ENCODE measurements around the gene ZBTB47. TPM values are rescaled to one million over a fixed set of nuclear protein-coding genes. Genes with fewer than 3 reads are reported as not detected.

The ZBTB47 gene
- polyA plus RNA-seq, 1 donor (not counting 4 experiments of a cell fraction or from before 2014, with no cell fraction given), result 5.1 TPM

DNA sequence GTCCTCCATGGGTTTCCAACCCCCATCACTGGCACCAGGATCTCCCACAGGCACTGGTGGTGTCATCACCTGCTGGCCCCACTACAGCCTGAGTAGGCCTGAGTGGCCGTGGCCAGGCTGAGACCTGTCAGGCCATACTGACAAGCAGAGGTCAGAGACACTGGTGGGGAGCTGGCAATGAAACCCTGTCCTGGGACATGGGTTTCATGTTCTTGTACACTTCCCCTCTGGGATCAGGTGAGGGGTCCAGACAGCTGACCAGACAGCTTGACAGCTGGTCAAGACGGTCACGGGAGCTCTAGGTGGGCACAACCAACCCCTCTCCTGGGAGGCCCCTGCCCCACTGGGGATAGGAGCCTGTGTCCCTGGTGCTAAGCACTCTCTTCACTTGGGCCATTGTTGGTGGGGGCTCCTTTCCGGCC is 13.1 kb downstream of the ZBTB47 start:
- Histone ChIP-seq H3K9me1 (ENCODE audit: control insufficient read depth, extremely low read depth, insufficient read depth, low read length) (no peaks in the 10 kb centered on the region), H3K4me2 (ENCODE audit: control insufficient read depth, extremely low read depth, insufficient read depth, low read depth, low read length) (no peak overlapping the region), H3K36me3 (ENCODE audit: control insufficient read depth in 2 of 2, extremely low read depth in 1 of 2, insufficient read depth in 2 of 2, low read length in 2 of 2) (peaks cover 2 to 3% of the 10 kb centered on the region in 2 experiments), H3K27me3 (ENCODE audit: control insufficient read depth, extremely low read depth, insufficient read depth, low read length) (no peaks in the 10 kb centered on the region), H3K9ac (ENCODE audit: control insufficient read depth, extremely low read depth, insufficient read depth, low read length) (no peak overlapping the region), H2AFZ (ENCODE audit: control insufficient read depth, low read length) (no peak overlapping the region), H3K79me2 (ENCODE audit: control insufficient read depth, insufficient read depth, low read length) (no peaks in the 10 kb centered on the region), H3K4me1 (ENCODE audit: control insufficient read depth, extremely low read depth, insufficient read depth, low read length) (peaks cover 4% of the 10 kb centered on the region), H3K4me3 (ENCODE audit: control insufficient read depth in 2 of 3, extremely low read depth in 1 of 3, insufficient read depth in 2 of 3, low read depth in 1 of 3, low read length in 3 of 3) (no peak overlapping the region), H4K20me1 (ENCODE audit: control insufficient read depth, extremely low read depth, insufficient read depth, low read length) (no peaks in the 10 kb centered on the region), H3K9me3 (ENCODE audit: control insufficient read depth, low read depth, low read length) (no peaks in the 10 kb centered on the region), H3K27ac (ENCODE audit: control insufficient read depth, insufficient read depth, low read length) (no peak overlapping the region)
- no peak for FAIRE-seq
- no peak for TF ChIP-seq EZH2 (IDR thresholded peaks at IDR 0.05; ENCODE audit: low read length)
- TF ChIP-seq, protein P1, sequence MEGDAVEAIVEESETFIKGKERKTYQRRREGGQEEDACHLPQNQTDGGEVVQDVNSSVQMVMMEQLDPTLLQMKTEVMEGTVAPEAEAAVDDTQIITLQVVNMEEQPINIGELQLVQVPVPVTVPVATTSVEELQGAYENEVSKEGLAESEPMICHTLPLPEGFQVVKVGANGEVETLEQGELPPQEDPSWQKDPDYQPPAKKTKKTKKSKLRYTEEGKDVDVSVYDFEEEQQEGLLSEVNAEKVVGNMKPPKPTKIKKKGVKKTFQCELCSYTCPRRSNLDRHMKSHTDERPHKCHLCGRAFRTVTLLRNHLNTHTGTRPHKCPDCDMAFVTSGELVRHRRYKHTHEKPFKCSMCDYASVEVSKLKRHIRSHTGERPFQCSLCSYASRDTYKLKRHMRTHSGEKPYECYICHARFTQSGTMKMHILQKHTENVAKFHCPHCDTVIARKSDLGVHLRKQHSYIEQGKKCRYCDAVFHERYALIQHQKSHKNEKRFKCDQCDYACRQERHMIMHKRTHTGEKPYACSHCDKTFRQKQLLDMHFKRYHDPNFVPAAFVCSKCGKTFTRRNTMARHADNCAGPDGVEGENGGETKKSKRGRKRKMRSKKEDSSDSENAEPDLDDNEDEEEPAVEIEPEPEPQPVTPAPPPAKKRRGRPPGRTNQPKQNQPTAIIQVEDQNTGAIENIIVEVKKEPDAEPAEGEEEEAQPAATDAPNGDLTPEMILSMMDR (optimal IDR thresholded peaks at IDR 0.05 in 1 of 3, IDR thresholded peaks at IDR 0.05 in 1 of 3, conservative IDR thresholded peaks at IDR 0.05 in 1 of 3; ENCODE audit: extremely low read depth in 1 of 3, insufficient read depth in 2 of 3, low read length in 3 of 3), result no peak
- dilution Hi-C loops (cut with MboI; ENCODE audit: extremely low pct_ligation_motif_present, low sequenced_read_pairs), result no loop called here
- no peak for DNase-seq (ENCODE audit: low read depth, low spot score)

DNA sequence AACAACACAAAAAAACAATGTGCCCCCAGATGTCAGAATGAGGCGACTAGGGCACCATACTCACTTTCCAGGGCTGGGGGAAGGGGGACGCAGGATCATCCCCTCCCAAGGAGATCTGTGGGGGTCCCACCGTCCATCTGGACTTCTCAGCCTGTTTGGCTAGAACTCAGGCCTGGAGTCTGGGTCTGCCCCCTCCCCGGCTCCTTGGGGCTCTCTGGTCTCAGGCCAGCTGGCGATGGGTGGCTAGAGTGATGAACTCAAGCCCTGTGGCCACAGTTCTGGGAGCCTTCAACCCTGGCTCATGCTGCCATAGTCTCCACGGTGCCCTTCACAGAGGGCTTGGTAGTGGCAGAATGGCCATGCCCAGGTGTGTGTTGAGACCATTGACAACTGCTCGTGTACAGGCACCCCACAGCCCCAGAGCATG is 13.6 kb downstream of the ZBTB47 start:
- no peak overlapping the region for H3K4me2 ChIP-seq (ENCODE audit: control insufficient read depth, extremely low read depth, insufficient read depth, low read depth, low read length)
- TF ChIP-seq, protein P1 (optimal IDR thresholded peaks at IDR 0.05 in 1 of 3, IDR thresholded peaks at IDR 0.05 in 1 of 3, conservative IDR thresholded peaks at IDR 0.05 in 1 of 3; ENCODE audit: extremely low read depth in 1 of 3, insufficient read depth in 2 of 3, low read length in 3 of 3), result no peak
- TF ChIP-seq EZH2 (IDR thresholded peaks at IDR 0.05; ENCODE audit: low read length), result no peak
- H3K9me3 ChIP-seq (ENCODE audit: control insufficient read depth, low read depth, low read length), result no peaks in the 10 kb centered on the region
- dilution Hi-C loops (cut with MboI; ENCODE audit: extremely low pct_ligation_motif_present, low sequenced_read_pairs), result no loop called here
- H3K4me3 ChIP-seq (ENCODE audit: control insufficient read depth in 2 of 3, extremely low read depth in 1 of 3, insufficient read depth in 2 of 3, low read depth in 1 of 3, low read length in 3 of 3), result no peak overlapping the region
- no peaks in the 10 kb centered on the region for H3K79me2 ChIP-seq (ENCODE audit: control insufficient read depth, insufficient read depth, low read length)
- H3K9ac ChIP-seq (ENCODE audit: control insufficient read depth, extremely low read depth, insufficient read depth, low read length), result no peak overlapping the region
- no peaks in the 10 kb centered on the region for H3K27me3 ChIP-seq (ENCODE audit: control insufficient read depth, extremely low read depth, insufficient read depth, low read length)
- no peaks in the 10 kb centered on the region for H3K9me1 ChIP-seq (ENCODE audit: control insufficient read depth, extremely low read depth, insufficient read depth, low read length)
- peaks cover 0 to 3% of the 10 kb centered on the region in 2 experiments for H3K36me3 ChIP-seq (ENCODE audit: control insufficient read depth in 2 of 2, extremely low read depth in 1 of 2, insufficient read depth in 2 of 2, low read length in 2 of 2)
- H4K20me1 ChIP-seq (ENCODE audit: control insufficient read depth, extremely low read depth, insufficient read depth, low read length), result no peaks in the 10 kb centered on the region
- no peak overlapping the region for H2AFZ ChIP-seq (ENCODE audit: control insufficient read depth, low read length)
- no peak for FAIRE-seq
- no peak overlapping the region for H3K27ac ChIP-seq (ENCODE audit: control insufficient read depth, insufficient read depth, low read length)
- no peak for DNase-seq (ENCODE audit: low read depth, low spot score)
- peaks cover 4% of the 10 kb centered on the region for H3K4me1 ChIP-seq (ENCODE audit: control insufficient read depth, extremely low read depth, insufficient read depth, low read length)
